OCI-LY7 (cell line): Measurements from ENCODE around the gene GRHL3.

Source experiments
- CTCF ChIP-seq: fragments of 200-600 bp; sonication (generic); conservative IDR thresholded peaks from 2 replicates; pipeline ENCODE4 v1.5.1; 2014; ENCODE audit warnings: mild to moderate bottlenecking, antibody characterized with exemption, low read length, moderate library complexity, mixed read lengths
- EZH2phosphoT487 ChIP-seq: fragments of 200-600 bp; sonication (generic); IDR thresholded peaks from 2 replicates; pipeline ENCODE4 v1.6.1; 2018; ENCODE audit warnings: low read depth, borderline replicate concordance, mild to moderate bottlenecking, mixed run types, antibody characterized with exemption, low read length, moderate library complexity, mixed read lengths

- TF ChIP-seq CTCF (no peak), EZH2phosphoT487 (no peak)
Measured at GRCh38 chr1:24319312-24319863, at the start of gene GRHL3.
